Astrocyte (in vitro differentiated cells and primary cell): Measurements from ENCODE around the gene COL4A4.

ENCODE experiments used
- EZH2 ChIP-seq: IDR thresholded peaks from 2 replicates; pipeline ENCODE4 v1.6.1; 2012; ENCODE audit warnings: mild to moderate bottlenecking, low read length, inconsistent platforms; ENCODE audit not compliant: insufficient read depth
- TF ChIP-seq, protein P1 (sequence below): IDR thresholded peaks from 2 replicates; pipeline ENCODE4 v1.5.1; 2011; ENCODE audit warnings: low read depth, mild to moderate bottlenecking, inconsistent platforms, low read length, moderate library complexity; ENCODE audit not compliant: insufficient read depth

DNA sequence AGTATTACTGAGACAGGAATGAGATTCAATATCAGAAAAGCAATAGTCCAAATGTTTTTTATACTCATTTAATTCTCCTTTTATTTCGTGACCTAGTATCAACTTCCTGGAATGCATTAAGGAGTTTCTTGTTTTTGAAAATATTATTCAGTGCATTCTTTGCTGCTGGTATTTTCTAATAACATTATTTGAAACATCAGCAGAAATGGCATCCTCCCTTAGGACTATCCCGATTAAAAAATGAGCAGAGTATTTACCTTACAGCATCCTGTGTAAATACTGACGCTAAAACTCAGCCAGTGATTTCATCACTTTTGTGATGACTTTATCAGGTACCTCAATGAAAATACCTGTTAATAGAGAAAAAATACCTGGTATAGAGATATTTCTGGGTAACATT lies 16.8 kb upstream of the COL4A4 start:
- TF ChIP-seq, protein P1, sequence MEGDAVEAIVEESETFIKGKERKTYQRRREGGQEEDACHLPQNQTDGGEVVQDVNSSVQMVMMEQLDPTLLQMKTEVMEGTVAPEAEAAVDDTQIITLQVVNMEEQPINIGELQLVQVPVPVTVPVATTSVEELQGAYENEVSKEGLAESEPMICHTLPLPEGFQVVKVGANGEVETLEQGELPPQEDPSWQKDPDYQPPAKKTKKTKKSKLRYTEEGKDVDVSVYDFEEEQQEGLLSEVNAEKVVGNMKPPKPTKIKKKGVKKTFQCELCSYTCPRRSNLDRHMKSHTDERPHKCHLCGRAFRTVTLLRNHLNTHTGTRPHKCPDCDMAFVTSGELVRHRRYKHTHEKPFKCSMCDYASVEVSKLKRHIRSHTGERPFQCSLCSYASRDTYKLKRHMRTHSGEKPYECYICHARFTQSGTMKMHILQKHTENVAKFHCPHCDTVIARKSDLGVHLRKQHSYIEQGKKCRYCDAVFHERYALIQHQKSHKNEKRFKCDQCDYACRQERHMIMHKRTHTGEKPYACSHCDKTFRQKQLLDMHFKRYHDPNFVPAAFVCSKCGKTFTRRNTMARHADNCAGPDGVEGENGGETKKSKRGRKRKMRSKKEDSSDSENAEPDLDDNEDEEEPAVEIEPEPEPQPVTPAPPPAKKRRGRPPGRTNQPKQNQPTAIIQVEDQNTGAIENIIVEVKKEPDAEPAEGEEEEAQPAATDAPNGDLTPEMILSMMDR = no peak
- TF ChIP-seq EZH2 = no peak
